Hepatocyte (in vitro differentiated cells): ENCODE measurements around the gene ASZ1.

Source experiments
- CTCF ChIP-seq: fragments of 200-600 bp; sonication (generic); IDR thresholded peaks from 2 replicates; pipeline ENCODE4 v1.5.1; 2016; ENCODE audit warnings: antibody characterized with exemption, mild to moderate bottlenecking; ENCODE audit not compliant: poor library complexity
- EZH2 ChIP-seq: fragments of 200-600 bp; sonication (generic); IDR thresholded peaks from 2 replicates; pipeline ENCODE4 v1.6.1; 2016; ENCODE audit warnings: antibody characterized with exemption, mild to moderate bottlenecking, borderline replicate concordance
- EZH2phosphoT487 ChIP-seq: fragments of 200-600 bp; sonication (generic); IDR thresholded peaks from one replicate; pipeline ENCODE4 v1.6.1; 2018; ENCODE audit warnings: antibody characterized with exemption, mild to moderate bottlenecking, low read depth, moderate library complexity; ENCODE audit not compliant: unreplicated experiment, severe bottlenecking

GRCh38 chr7:117401293-117402002, 25.8 kb downstream of the ASZ1 start:
- TF ChIP-seq CTCF, result no peak
- no peak for TF ChIP-seq EZH2phosphoT487
- no peak for TF ChIP-seq EZH2
